GM12878 (cell line): ENCODE data around the gene GYG1.

Source experiments
- ATF3 ChIP-seq: IDR thresholded peaks from 2 replicates; pipeline ENCODE4 v1.6.1; 2011; ENCODE audit warnings: low read depth, mild to moderate bottlenecking, low read length, moderate library complexity, borderline replicate concordance; ENCODE audit errors: extremely low read depth
- BRCA1 ChIP-seq: IDR thresholded peaks from 2 replicates; pipeline ENCODE4 v1.6.1; 2011; ENCODE audit warnings: low read depth, low read length, improper control_type of control experiment
- CHD2 ChIP-seq: IDR thresholded peaks from 2 replicates; pipeline ENCODE4 v1.6.1; 2011; ENCODE audit warnings: low read depth, low read length, improper control_type of control experiment, borderline replicate concordance
- CTCF ChIP-seq, 3 experiments: IDR thresholded peaks in 2 of 3; conservative IDR thresholded peaks in 1 of 3; 2 replicates each; pipeline ENCODE4 v1.5.1; 2011; ENCODE audit warnings: low read depth in 3 of 3, low read length in 3 of 3, mild to moderate bottlenecking in 3 of 3, control low read depth in 2 of 3, moderate library complexity in 2 of 3, inconsistent platforms in 1 of 3, mixed read lengths in 1 of 3; ENCODE audit not compliant: control insufficient read depth in 2 of 3, insufficient read depth in 1 of 3; ENCODE audit errors: extremely low read depth in 1 of 3
- EP300 ChIP-seq, 2 experiments: fragments of 150-350 bp in 1 of 2; IDR thresholded peaks; 2 replicates each; pipeline ENCODE4 v1.6.1; 2011 to 2012; ENCODE audit warnings: low read depth in 2 of 2, low read length in 2 of 2, borderline replicate concordance in 1 of 2, improper control_type of control experiment in 1 of 2, inconsistent platforms in 1 of 2; ENCODE audit not compliant: control insufficient read depth in 1 of 2
- ESRRA ChIP-seq: IDR thresholded peaks from 2 replicates; pipeline ENCODE4 v1.6.1; 2012; ENCODE audit warnings: mild to moderate bottlenecking, low read length, improper control_type of control experiment
- HCFC1 ChIP-seq: fragments of 150-350 bp; IDR thresholded peaks from 2 replicates; pipeline ENCODE4 v1.6.1; 2014; ENCODE audit warnings: low read length
- JUNB ChIP-seq: IDR thresholded peaks from 2 replicates; pipeline ENCODE4 v1.6.1; 2016; ENCODE audit warnings: antibody characterized with exemption, mild to moderate bottlenecking
- MEF2B ChIP-seq: fragments of 450-650 bp; IDR thresholded peaks from 2 replicates; pipeline ENCODE4 v1.6.1; 2018; ENCODE audit warnings: mild to moderate bottlenecking, moderate library complexity; ENCODE audit not compliant: partially characterized antibody, poor library complexity, severe bottlenecking
- POLR2A ChIP-seq: IDR thresholded peaks from 2 replicates; pipeline ENCODE4 v1.6.1; 2011; ENCODE audit warnings: low read depth, mild to moderate bottlenecking, low read length
- POLR2AphosphoS5 ChIP-seq: IDR thresholded peaks from 2 replicates; pipeline ENCODE4 v1.6.1; 2011; ENCODE audit warnings: mild to moderate bottlenecking, low read length, inconsistent platforms
- RFX5 ChIP-seq: IDR thresholded peaks from 2 replicates; pipeline ENCODE4 v1.6.1; 2011; ENCODE audit warnings: low read depth, low read length, improper control_type of control experiment
- SIN3A ChIP-seq: IDR thresholded peaks from 2 replicates; pipeline ENCODE4 v1.6.1; 2012; ENCODE audit warnings: low read depth, low read length, improper control_type of control experiment
- YY1 ChIP-seq: IDR thresholded peaks from 2 replicates; pipeline ENCODE4 v1.6.1; 2011; ENCODE audit warnings: low read depth, mild to moderate bottlenecking, low read length

GRCh38 chr3:149005416-149005815 lies 14.1 kb downstream of the GYG1 start:
- TF ChIP-seq CTCF (IDR thresholded peaks at IDR 0.05 in 2 of 3, conservative IDR thresholded peaks at IDR 0.05 in 1 of 3; ENCODE audit: control insufficient read depth in 2 of 3, extremely low read depth in 1 of 3, insufficient read depth in 1 of 3, low read depth in 3 of 3, low read length in 3 of 3) (no peak), HCFC1 (no peak), RFX5 (no peak), MEF2B (no peak), ATF3 (no peak), POLR2AphosphoS5 (no peak), JUNB (no peak), ESRRA (no peak), YY1 (no peak), BRCA1 (no peak), POLR2A (no peak), CHD2 (no peak), EP300 (IDR thresholded peaks at IDR 0.05; ENCODE audit: borderline replicate concordance in 1 of 2, control insufficient read depth in 1 of 2, low read depth in 2 of 2, low read length in 2 of 2) (no peak), SIN3A (no peak)
